AG04449 (cell line): Measurements from ENCODE around the gene HMGCS2.
"Not testable (repeated sequence)": the region's sequence is repeated elsewhere in the genome, so short reads cannot be mapped to it uniquely, and the experiment has no call there.

Experiments
- CTCF ChIA-PET: fragments of 350-600 bp; formaldehyde crosslinking; extraction: SDS; loops from one replicate; lab custom pipeline; 2021; ENCODE audit warnings: antibody characterized with exemption; lab: Yijun Ruan, JAX
- POLR2A ChIA-PET: fragments of 400-600, 350-600 bp; formaldehyde crosslinking; extraction: SDS; loops from one replicate; lab custom pipeline; 2020; ENCODE audit warnings: antibody characterized with exemption, inconsistent platforms; lab: Yijun Ruan, JAX
- DNase-seq: peaks from one replicate; pipeline ENCODE4 v3.0.0-alpha.2; 2010; ENCODE audit warnings: low read depth, low spot score
- H3K4me3 ChIP-seq: 2 replicates; pipeline ENCODE4 v1.5.1; 2011; ENCODE audit warnings: low read depth, mild to moderate bottlenecking, control low read depth, low read length
- TF ChIP-seq, protein P1 (sequence below): IDR thresholded peaks from one replicate; pipeline ENCODE4 v1.5.1; 2011; ENCODE audit warnings: mild to moderate bottlenecking, moderate library complexity, low read length, control low read depth, inconsistent platforms; ENCODE audit not compliant: insufficient read depth; ENCODE audit errors: missing control alignments

HMGCS2 gene

DNA sequence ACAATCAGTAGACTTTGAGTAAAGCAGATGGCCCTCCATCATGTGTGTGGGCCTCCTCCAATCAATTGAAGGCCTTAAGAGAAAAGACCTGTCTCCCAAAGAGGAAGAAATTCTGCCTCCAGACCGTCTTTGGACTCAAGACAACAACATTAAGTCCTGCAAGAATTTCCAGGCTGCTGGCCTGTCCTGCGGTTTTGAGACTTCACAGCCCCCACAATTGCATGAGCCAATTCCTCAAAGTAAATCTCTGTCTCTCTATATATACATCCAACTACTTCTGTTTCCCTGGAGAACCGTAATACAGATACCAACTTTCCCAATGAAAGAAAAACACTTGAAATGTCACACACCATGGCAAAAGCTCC lies 26.2 kb upstream of the HMGCS2 start:
- ChIA-PET CTCF (interaction anchor here (1.3 to 5.9 kb wide), 3 partner anchors 14 to 51 kb away, joined by 4 to 59 read pairs (median 6); partner anchors contain the start of gene REG4), POLR2A (no interaction called here)
- no peak overlapping the region for H3K4me3 ChIP-seq
- DNase-seq: no peak
- TF ChIP-seq, protein P1, sequence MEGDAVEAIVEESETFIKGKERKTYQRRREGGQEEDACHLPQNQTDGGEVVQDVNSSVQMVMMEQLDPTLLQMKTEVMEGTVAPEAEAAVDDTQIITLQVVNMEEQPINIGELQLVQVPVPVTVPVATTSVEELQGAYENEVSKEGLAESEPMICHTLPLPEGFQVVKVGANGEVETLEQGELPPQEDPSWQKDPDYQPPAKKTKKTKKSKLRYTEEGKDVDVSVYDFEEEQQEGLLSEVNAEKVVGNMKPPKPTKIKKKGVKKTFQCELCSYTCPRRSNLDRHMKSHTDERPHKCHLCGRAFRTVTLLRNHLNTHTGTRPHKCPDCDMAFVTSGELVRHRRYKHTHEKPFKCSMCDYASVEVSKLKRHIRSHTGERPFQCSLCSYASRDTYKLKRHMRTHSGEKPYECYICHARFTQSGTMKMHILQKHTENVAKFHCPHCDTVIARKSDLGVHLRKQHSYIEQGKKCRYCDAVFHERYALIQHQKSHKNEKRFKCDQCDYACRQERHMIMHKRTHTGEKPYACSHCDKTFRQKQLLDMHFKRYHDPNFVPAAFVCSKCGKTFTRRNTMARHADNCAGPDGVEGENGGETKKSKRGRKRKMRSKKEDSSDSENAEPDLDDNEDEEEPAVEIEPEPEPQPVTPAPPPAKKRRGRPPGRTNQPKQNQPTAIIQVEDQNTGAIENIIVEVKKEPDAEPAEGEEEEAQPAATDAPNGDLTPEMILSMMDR: no peak

DNA sequence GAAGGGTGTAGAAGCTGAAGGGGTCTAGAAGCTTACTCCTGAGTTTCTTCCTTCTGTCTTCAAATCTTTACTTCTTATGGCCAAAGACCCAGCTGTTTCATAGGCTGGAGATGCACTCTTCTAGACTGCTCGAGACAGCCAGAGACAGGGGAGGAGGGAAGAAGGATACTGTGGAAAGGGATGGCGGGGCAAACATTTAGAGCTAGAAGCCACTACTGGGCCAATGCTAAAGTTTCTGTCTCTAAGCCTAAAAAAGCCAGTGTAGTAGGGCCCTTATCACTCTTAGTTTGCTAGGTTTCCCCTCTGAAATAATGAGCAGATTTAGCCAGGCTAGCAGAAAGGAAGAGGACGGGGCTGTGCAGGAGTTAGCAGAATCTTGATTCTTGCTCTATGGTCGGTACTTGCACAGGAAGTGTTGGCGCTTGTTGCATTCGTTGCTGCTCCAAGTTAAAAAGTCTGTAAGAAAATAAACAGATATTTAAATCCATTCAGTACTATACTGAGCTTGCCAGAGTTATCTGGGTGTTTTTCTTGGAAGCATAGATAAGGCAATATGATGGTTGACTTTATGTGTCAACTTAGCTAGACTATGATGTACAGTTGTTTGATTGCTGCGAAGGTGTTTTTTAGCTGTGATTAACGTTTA lies 25.6 kb upstream of the HMGCS2 start:
- no peak for DNase-seq
- TF ChIP-seq, protein P1: no peak
- ChIA-PET CTCF (interaction anchor here (1.3 to 5.9 kb wide), 2 partner anchors 15 to 48 kb away, joined by 6 to 59 read pairs; partner anchors contain the start of gene REG4), POLR2A (no interaction called here)
- no peak overlapping the region for H3K4me3 ChIP-seq

DNA sequence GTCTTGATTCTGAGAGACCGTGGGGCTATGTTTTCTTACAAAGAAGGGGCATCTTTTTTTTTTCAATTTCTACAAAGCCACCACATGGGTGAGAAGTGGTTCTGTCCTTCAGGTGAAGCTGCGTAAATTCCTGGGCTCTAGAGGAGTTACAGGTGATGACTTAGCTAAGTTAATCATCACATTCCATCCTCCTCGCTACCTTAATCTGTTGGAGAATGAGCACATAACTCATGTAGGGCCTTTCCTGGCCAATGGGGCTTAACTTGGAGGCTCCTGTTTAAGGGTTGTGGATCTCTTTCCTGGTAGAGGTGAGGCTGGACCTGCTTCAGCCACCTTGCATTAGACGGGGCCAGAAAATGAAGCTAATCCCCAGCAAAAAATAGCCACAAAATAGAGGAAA lies 22.7 kb upstream of the HMGCS2 start:
- TF ChIP-seq, protein P1: no peak
- DNase-seq: no peak
- no peak overlapping the region for H3K4me3 ChIP-seq
- POLR2A ChIA-PET: no interaction called here
- CTCF ChIA-PET: interaction anchor here (0.6 to 2.2 kb wide), 2 partner anchors 11 to 18 kb away, joined by 3 to 11 read pairs; no protein-coding TSS in a partner anchor

DNA sequence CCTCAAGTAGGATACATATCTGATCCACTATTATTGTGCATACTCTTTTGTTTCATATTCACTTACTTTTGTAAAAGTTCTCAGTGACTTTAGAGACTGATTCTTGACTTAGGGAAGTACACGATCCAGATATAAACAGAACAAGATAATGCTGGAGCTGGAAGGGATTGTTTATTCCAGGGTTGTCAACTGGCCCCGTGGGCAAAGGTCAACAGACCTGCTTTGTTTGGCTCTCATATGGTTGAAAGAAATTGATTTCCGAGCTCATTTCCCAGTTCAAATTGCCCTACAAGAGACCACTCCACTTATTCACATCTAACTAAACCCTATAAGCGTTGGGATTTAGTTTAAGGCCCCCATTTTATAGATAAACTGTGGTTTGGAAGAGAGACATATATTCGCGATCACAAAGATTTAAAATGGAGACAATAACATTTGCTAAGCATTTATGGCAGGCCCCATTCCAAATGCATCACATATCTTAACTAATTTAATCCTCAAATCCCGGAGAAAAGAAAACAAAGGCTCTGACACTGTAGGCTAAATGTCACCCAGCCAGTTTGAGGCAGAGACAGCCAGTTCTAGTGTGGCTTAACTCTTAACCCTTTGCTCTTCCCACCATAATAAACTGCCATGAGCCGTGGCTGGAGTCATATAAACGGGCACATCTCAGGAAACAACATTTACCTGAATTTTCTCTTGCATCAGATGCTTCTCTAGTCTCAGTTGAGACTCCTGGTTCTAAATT lies 21.9 kb upstream of the HMGCS2 start:
- no peak overlapping the region for H3K4me3 ChIP-seq
- CTCF ChIA-PET: no interaction called here
- POLR2A ChIA-PET: no interaction called here
- TF ChIP-seq, protein P1: no peak
- no peak for DNase-seq

DNA sequence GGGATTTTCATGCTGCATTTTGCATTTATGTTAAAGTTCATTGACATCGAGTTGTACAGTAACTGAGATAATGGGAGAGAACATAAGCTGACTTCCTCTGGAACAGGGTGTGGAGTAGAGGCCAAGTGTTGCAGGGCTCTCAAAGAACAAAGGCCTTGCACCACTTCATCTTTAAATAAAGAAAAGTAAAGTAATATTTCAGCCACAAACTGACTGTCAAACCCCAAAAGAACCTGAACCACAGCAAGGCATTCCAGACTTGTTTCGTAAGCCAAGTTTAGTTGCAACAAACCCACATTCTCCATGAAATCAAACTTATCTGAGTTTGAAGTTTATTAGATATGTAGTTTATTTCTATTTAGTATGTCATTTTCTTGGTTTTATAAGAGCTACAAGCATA lies 19.1 kb upstream of the HMGCS2 start:
- CTCF ChIA-PET: interaction anchor here (1.9 to 2.7 kb wide), 2 partner anchors 21 to 44 kb away, joined by 6 to 14 read pairs; no protein-coding TSS in a partner anchor
- POLR2A ChIA-PET: no interaction called here
- DNase-seq: no peak
- TF ChIP-seq, protein P1: no peak
- no peak overlapping the region for H3K4me3 ChIP-seq

DNA sequence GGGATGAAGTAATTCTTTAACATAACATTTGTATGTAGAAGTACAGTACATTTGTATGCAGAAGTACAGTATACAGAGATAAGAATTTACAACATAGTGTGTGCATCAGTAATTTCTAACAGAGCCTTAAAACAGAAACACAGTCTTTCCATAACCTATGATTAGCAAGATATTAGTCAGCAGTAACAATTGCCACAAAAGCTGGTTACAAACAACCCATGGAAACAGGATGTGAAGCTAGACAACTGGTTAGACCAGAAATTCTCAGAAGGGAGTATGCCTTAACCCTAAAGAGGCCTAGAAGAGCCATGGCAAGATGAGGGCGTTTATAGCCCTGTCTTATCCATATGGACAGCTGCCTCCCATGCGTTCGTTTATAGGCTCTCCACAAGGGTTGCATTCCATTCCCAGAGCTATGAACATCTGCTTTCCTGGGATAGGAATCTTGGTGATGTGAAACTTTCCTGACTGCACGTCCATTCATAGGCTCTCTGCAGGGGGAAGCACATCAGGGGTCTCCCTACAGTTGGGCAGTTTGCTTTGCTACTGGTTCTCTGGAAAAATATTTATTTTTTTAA lies 17.9 kb upstream of the HMGCS2 start:
- DNase-seq, POLR2A ChIA-PET, H3K4me3 ChIP-seq: not testable (repeated sequence)
- CTCF ChIA-PET: interaction anchor here (2.7 kb wide), 1 partner anchor 22 kb away, joined by 14 read pairs; no protein-coding TSS in a partner anchor

DNA sequence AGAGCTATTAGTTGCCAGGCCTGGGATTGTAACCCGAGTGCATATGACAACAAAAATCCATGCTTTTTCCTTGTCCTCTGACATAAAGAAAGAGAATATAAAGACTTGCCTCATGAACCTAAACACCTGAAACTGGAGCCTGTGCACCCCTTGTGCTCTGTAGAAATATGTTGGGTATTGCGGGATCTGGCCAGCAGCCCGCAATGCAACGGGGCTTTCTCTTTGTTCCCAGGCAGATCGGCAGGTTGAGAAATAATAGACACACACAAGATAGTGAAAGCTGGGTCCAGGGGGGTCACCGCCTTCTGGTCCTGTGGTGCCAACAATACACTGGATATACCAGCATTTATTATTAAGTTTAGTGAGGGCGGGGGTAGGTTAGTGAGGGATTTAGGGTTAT lies 17.3 kb upstream of the HMGCS2 start:
- POLR2A ChIA-PET: not testable (repeated sequence)
- CTCF ChIA-PET: interaction anchor here (2.7 kb wide), 1 partner anchor 23 kb away, joined by 14 read pairs; no protein-coding TSS in a partner anchor

More for the DNA sequence above, 17.3 kb upstream of the HMGCS2 start:
- DNase-seq, H3K4me3 ChIP-seq: not testable (repeated sequence)
